Activated CD8-positive, alpha-beta memory T cell treated with anti-CD3 and anti-CD28 coated beads for 36 hours (primary cell): Measurements from ENCODE around the gene CYB5B. TPM values are rescaled to one million over a fixed set of nuclear protein-coding genes. Genes with fewer than 3 reads are reported as not detected.

Experiments
- CTCF ChIA-PET: fragments of 350-600 bp; sonication (Branson Sonifier 250); formaldehyde crosslinking; loops from one replicate; lab custom pipeline; 2021; ENCODE audit warnings: antibody characterized with exemption; lab: Charles Lee
- POLR2A ChIA-PET: fragments of 350-600 bp; sonication (Branson Sonifier 250); formaldehyde crosslinking; loops from one replicate; lab custom pipeline; 2021; ENCODE audit warnings: antibody characterized with exemption; lab: Charles Lee
- total RNA-seq, 2 experiments: library from RNA; stranded (reverse); gene quantifications; one replicate each; pipeline ENCODE4 v1.2.3, GENCODE V29; 2021

Gene CYB5B
- total RNA-seq, 2 experiments from 2014 or later: 168 to 170 TPM

DNA sequence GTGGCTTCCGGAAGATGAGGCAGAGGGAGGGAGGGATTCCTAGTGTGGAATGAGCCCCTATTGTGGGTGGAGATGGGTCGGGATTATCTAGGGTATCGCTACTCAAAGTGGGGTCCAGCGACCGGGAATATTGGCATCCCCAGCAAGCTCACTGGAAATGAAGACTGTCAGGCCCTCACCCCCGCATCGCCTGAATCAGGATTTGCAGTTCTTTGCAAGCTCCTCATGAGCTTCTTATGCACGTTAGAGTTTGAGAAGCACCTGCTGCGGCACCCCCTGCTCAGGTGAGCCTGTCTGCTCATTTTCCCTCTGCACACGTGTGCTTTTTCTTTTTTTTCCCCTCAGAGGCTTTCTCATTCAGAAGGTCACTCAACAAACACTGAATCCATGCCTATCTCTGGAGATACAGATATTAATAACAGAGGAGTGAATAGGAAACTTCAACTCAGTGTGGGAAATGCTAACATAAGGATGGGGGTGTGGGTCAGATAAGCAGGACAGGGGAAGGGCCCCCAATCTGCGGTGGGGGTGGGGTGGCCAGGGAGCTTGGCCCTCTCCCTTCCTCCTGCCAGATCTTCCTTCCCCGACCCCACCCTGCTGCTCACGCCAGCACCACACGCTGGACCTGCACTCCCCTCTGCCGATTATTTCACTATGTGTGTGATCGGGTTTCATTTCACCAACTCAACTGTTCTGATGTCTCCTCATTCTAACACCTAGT, 73.6 kb downstream of the CYB5B start:
- ChIA-PET POLR2A (no interaction called here), CTCF (no interaction called here)

DNA sequence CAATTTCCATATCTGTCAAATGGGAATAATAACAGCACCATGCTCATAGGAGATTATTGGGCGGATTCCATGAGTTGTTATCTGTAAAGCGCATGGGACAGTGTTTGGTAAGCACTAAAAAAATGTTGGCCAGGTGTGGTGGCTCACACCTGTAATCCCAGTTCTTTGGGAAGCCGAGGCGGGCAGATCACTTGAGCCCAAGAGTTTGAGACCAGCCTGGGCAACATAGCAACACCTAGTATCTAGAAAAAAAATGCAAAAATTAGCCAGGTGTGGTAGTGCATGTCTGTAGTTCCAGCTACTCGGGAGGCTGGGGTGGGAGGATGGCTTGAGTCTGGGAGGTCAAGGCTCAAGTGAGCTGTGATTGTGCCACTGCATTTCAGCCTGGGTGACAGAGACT, 74.5 kb downstream of the CYB5B start:
- CTCF ChIA-PET: interaction anchor here (0.7 kb wide), 1 partner anchor 71 kb away, joined by 3 read pairs; no protein-coding TSS in a partner anchor

DNA sequence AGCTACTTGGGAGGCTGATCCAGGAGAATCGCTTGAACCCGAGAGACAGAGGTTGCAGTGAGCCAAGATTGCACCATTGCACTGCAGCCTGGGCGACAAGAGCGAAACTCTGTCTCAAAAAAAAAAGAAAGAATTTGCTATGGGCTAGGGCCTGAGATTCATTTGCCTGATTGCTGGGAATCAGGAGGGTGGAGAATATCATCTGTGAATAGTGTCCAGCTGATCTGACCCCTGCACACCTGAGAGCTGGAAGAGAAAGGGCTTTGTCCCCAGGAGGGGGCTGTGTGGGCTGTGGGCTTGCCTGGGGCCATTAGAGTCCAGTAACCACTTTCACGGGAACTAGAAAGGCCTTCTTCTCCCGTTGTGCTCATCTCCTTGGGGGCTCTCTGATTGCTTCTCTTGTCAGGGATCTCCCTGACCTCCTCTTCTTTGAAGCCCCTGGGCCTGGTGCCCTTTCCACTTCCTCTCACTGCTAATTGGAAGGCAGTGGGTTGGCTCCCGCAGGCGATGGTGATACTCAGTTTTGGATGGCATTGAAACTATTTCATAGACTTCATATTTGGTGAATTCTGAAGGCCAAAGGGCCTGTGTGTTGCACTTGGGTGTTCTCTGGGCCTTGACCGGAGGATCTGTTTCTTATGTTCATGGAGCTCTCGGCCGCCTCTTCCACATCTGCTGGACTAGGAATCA, 75.3 kb downstream of the CYB5B start:
- ChIA-PET CTCF (no interaction called here), POLR2A (no interaction called here)

More for the DNA sequence above, 74.5 kb downstream of the CYB5B start:
- POLR2A ChIA-PET: no interaction called here

DNA sequence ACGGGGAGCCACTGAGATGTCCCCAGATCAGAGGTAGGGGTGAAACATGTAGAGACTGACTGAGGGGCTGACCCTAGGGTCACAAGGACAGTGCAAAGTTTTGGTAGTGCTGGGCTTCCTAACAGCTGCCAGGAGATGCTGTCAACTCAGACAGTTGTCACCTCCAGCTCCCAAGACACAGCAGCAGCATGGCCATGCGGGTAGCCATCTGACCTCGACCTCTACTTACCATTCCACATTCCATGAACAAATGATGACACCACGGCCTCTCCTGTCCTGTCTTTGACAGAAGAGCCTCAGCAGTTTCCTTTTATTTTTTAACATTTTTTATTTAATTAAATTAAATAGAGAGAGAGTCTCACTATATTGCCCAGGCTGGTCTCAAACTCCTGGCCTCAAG, 76.1 kb downstream of the CYB5B start:
- ChIA-PET CTCF (no interaction called here), POLR2A (no interaction called here)

DNA sequence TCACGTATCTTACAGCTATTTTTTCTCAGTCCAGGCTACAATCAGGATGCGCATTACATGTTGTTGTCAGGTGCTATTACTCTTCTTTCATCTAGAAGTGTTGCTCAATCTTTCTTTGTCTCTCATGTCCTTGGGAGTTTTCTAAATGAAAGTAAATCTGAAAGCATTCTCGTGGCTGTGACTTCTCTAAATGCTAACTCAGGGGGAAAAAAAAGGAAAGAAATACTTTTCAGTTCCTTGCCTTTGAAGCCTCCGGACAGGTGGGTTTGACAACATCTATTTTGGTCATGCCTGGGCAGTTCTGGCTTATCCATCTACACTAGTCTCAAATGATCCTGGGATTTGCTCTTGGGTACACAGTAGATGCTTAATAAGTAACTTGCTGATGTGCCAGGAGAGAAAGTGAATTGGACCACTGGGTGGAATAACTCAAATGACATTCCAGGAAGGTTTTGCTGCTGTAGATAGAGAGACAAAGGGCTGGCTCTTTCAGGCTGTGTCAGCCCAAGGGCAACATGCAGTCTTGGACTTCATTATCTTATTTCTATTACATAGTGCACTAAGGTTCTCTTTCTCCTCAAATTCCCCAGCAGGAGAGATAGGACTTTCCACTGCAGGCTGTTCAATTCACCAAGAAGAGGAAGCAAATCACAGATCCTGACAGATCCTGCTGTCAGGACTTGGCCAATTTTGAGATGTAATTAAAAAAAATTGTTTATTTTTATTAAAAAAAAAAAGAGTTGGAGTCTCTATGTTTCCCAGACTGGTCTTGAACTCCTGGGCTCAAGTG, 77.7 kb downstream of the CYB5B start:
- ChIA-PET POLR2A (no interaction called here), CTCF (no interaction called here)

DNA sequence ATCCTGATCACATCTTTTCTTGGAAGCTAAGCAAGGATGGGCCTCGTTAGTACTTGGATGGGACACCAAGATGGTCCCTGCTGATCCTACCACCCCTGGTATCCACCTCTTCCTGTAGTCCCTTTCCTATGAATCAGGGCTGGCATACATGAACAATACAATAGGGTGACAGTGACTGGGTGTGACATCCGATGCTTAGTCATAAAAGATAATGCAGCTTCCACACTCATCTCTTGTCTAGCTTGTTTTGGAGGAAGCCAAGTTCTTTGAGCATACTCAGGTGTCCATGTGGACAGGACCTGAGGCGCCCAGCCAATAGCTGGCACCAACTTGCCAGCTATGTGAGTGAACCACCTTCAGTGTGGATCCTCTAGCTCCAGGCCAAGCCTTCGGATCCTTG, 78.8 kb downstream of the CYB5B start:
- ChIA-PET CTCF (no interaction called here), POLR2A (no interaction called here)

DNA sequence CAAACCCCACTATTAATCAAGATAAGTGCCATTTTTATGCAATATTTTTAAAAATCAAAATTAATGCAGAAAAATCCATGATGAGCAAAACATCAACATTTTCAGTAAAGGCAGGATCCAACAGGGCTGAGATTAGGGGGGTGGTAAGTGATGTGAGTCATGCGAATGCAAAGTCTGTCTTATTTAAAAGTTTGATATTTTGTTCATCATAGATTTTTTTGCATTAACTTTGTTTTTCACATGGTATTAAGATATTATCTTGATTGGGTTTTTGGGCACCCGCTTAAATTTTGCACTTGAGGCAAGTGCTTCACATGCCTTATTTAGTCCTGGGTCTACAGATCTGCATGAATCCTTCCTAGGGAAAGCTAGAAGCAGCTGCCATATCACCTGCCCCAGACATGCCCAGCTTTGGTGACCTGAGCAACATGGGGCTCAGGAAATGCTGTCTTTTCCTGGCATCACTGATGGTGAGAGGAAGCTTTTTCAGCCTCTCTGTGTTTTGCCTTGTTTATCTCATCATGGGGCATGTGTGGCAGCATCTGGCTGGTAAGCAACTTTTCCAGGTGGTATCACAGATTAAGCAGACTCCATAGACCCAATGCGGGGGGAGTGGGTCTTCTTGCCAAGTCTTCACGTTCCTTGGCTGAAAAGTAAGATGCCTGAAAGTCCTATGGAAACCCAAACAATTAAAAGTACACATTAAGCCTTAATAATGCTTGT, 83.8 kb downstream of the CYB5B start:
- ChIA-PET POLR2A (no interaction called here), CTCF (no interaction called here)

DNA sequence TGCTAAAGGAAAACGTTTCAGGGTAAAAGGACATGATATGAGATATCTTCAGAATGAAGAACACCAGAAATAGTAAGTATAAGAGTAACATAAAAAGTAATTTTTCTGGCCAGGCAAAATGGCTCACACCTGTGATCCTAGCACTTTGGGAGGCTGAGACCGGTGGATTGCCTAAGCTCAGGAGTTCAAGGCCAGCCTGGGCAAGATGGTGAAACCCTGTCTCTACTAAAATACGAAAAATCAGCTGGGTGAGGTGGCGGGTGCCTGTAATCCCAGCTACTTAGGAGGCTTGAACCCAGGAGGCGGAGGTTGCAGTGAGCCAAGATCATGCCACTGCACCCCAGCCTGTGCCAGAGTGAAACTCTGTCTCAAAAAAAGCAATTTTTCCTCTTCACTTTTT, 84.7 kb downstream of the CYB5B start:
- ChIA-PET CTCF (interaction anchor here (1.8 kb wide), 1 partner anchor 13 kb away, joined by 4 read pairs; no protein-coding TSS in a partner anchor), POLR2A (no interaction called here)

DNA sequence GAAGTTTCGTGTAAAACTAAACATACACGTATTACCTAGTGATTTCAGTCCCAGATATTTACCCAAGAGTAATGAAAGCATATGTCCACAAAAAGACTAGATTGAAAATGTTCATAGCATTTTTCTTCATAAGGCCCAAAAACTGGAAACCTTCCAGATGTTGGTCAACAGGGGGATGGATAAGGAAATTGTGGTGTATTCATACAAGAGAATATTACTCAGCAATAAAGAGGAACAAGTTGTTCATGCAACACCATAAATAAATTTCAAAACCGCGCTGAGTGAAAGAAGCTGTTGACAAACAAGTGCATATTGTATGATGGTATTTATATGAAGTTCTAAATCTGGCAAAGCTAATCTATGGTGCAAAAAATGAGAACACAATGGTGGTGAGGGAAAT, 87.2 kb downstream of the CYB5B start:
- POLR2A ChIA-PET: no interaction called here
- CTCF ChIA-PET: no interaction called here

DNA sequence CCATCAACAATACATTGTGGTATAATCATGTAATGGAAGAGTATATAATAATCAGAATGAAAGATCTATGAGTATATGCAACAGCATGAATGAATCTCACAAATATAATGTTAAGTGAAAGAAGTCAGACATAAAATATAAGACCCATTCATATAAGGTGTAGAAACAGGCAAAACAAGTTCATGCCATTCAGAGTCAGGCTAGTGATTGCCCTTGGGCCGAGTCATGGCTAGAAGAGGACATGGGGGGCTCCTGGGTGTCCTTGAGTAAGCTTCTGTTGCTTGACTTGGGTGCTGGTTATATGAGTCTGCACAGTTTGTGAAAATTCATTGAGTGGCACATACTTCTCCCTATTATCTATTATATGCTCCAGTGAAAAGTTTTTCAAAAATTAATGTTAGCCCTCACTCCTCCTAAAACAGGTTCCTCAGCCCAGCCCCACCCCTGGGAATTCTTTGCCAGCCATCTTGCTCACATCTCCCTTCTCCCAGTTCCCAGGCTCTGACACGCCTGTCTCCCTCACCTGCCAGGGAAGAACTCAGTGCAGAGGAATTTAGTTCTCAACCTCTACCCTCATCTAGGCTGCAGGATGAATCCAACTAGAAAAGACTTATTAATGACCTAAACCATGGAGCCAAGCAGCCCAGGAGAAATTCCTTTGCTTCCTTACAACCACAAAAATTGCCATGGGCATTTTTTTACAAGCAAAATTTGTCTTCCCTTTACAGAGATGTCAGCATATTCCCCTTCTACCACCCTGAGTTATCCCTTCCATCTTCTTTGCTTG, 89.0 kb downstream of the CYB5B start:
- ChIA-PET POLR2A (no interaction called here), CTCF (no interaction called here)

DNA sequence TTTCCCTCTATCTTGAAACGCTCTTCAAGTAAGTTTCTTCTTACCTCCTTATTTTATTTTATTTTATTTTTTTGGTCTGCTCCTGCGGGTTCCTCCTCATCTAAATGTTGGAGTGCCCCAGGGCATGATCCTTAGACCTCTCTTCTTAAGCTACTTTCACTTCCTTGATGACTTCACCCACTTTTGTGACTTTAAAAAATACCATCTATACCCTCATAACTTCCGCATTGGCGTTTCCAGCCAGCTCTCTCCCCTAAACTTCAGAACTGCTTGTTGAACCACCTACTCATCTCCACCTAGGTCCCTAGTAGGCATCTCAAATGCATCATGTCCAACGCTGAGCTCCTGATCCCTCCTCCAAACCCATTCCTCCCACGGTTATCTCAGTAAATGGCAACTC, 89.9 kb downstream of the CYB5B start:
- ChIA-PET CTCF (no interaction called here), POLR2A (no interaction called here)

Other genes with a start within 250 kb of the CYB5B start
- gene SNTB2, start 237.5 kb upstream of the CYB5B start, total RNA-seq: 10 to 100 TPM; 19.7 to 20.1 TPM
- gene VPS4A, start 113.3 kb upstream of the CYB5B start, total RNA-seq: 10 to 100 TPM; 32.6 to 32.7 TPM
- 10 to 100 TPM; 31.5 to 32.3 TPM for gene PDF, start 94.0 kb upstream of the CYB5B start, total RNA-seq
- gene COG8, start 85.1 kb upstream of the CYB5B start, total RNA-seq: 10 to 100 TPM; 38.1 to 38.6 TPM
- 10 to 100 TPM; 67.8 to 69.2 TPM for gene NIP7, start 84.8 kb upstream of the CYB5B start, total RNA-seq
- 1 to 10 TPM in 1 of 2 experiments, under 1 TPM in 1; 0.73 to 1.4 TPM for gene TMED6, start 72.8 kb upstream of the CYB5B start, total RNA-seq
- 10 to 100 TPM; 52.1 to 54.7 TPM for gene TERF2, start 38.6 kb upstream of the CYB5B start, total RNA-seq
- 10 to 100 TPM; 39.8 to 40.0 TPM for gene NFAT5, start 141.3 kb downstream of the CYB5B start, total RNA-seq